ENCODE data around the gene MUSK. TPM values are rescaled to one million over a fixed set of nuclear protein-coding genes. Genes with fewer than 3 reads are reported as not detected.
"Not testable (repeated sequence)": the region's sequence is repeated elsewhere in the genome, so short reads cannot be mapped to it uniquely, and the experiment has no call there.

The MUSK gene
- total and polyA plus RNA-seq, 2 donors (not counting 3 experiments of a cell fraction or from before 2014, with no cell fraction given), result 0.08 TPM; not detected in 1

DNA sequence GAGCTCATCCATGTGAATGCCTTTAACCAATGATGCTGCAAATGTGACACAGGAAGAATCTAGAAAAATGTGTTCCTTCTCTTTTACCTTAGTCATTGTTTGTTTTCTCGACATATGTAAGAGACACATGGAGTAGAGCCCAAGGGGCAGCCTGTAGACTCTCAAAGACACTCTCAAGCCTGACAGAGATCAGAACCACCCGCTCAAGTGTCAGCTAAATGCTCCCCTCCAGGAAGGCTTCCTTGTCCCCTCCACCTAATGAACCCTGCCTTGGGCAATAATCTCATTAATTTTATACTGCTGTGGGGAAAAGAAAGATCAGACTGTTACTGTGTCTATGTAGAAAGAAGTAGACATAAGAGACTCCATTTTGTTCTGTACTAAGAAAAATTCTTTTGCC, 157.4 kb downstream of the MUSK start:
- no peak for FAIRE-seq
- ChIA-PET POLR2A (no interaction called here), CTCF (no interaction called here)
- Histone ChIP-seq H3K36me3 (ENCODE audit: control insufficient read depth in 2 of 2, extremely low read depth in 1 of 2, insufficient read depth in 2 of 2, low read length in 2 of 2) (no peaks in the 10 kb centered on the region), H3K27ac (ENCODE audit: insufficient read depth, low read depth, low read length) (no peak overlapping the region), H3K9me1 (replicated peaks; ENCODE audit: control insufficient read depth, extremely low read depth, insufficient read depth, low read length) (no peaks in the 10 kb centered on the region), H3K9ac (replicated peaks; ENCODE audit: extremely low read depth, insufficient read depth, low read length) (no peak overlapping the region), H3K27me3 (ENCODE audit: control insufficient read depth in 2 of 2, insufficient read depth in 2 of 2, low read length in 2 of 2) (no peaks in the 10 kb centered on the region), H3K9me3 (replicated peaks; ENCODE audit: control insufficient read depth, insufficient read depth, low read length) (no peaks in the 10 kb centered on the region), H3K4me3 (replicated peaks in 1 of 3; ENCODE audit: insufficient read depth in 1 of 3, low read depth in 1 of 3, low read length in 3 of 3) (no peak overlapping the region), H3K79me2 (ENCODE audit: control insufficient read depth, insufficient read depth, low read length) (no peaks in the 10 kb centered on the region), H4K20me1 (replicated peaks; ENCODE audit: control insufficient read depth, extremely low read depth, insufficient read depth, low read length) (no peaks in the 10 kb centered on the region), H3K4me1 (ENCODE audit: control insufficient read depth, extremely low read depth, insufficient read depth, low read length) (no peaks in the 10 kb centered on the region), H3K4me2 (ENCODE audit: insufficient read depth, low read length) (no peak overlapping the region), H2AFZ (ENCODE audit: low read depth, low read length) (no peak overlapping the region)
- dilution Hi-C loops (cut with MboI; ENCODE audit: extremely low pct_ligation_motif_present, low sequenced_read_pairs), result no loop called here
- TF ChIP-seq MAX (IDR thresholded peaks at IDR 0.05; ENCODE audit: insufficient read depth, insufficient read length) (no peak), GATA2 (IDR thresholded peaks at IDR 0.05; ENCODE audit: insufficient read depth, insufficient read length, low read depth, low read length) (no peak), FOS (IDR thresholded peaks at IDR 0.05; ENCODE audit: borderline replicate concordance, insufficient read depth, low read length) (no peak), CTCF (IDR thresholded peaks at IDR 0.05; ENCODE audit: extremely low read depth in 1 of 2, insufficient read depth in 1 of 2, low read depth in 1 of 2, low read length in 2 of 2) (no peak), MYC (IDR thresholded peaks at IDR 0.05; ENCODE audit: low read depth, low read length) (no peak), EZH2 (IDR thresholded peaks at IDR 0.05; ENCODE audit: borderline replicate concordance, low read depth, low read length, severe bottlenecking) (no peak), POLR2A (IDR thresholded peaks at IDR 0.05; ENCODE audit: low read depth, low read length) (no peak), JUN (IDR thresholded peaks at IDR 0.05; ENCODE audit: borderline replicate concordance, insufficient read depth, insufficient read length, low read depth) (no peak)
- intact Hi-C loops (cut with micrococcal nuclease), result no loop called here
- BruUV-seq (replicated peaks), result no TSS peak
- no peak for DNase-seq (ENCODE audit: low read depth, low spot score)

GRCh38 chr9:110826400-110826799, 157.8 kb downstream of the MUSK start:
- CTCF ChIA-PET; BruUV-seq (replicated peaks); intact Hi-C loops (cut with micrococcal nuclease); H3K9ac ChIP-seq (replicated peaks; ENCODE audit: extremely low read depth, insufficient read depth, low read length); H3K9me1 ChIP-seq (replicated peaks; ENCODE audit: control insufficient read depth, extremely low read depth, insufficient read depth, low read length); H2AFZ ChIP-seq (ENCODE audit: low read depth, low read length); dilution Hi-C loops (cut with MboI; ENCODE audit: extremely low pct_ligation_motif_present, low sequenced_read_pairs); DNase-seq (ENCODE audit: low read depth, low spot score); H3K36me3 ChIP-seq (ENCODE audit: control insufficient read depth in 2 of 2, extremely low read depth in 1 of 2, insufficient read depth in 2 of 2, low read length in 2 of 2); H3K4me3 ChIP-seq (replicated peaks in 1 of 3; ENCODE audit: insufficient read depth in 1 of 3, low read depth in 1 of 3, low read length in 3 of 3); POLR2A ChIA-PET; H3K27me3 ChIP-seq (ENCODE audit: control insufficient read depth in 2 of 2, insufficient read depth in 2 of 2, low read length in 2 of 2); H3K4me1 ChIP-seq (ENCODE audit: control insufficient read depth, extremely low read depth, insufficient read depth, low read length); H3K4me2 ChIP-seq (ENCODE audit: insufficient read depth, low read length); H4K20me1 ChIP-seq (replicated peaks; ENCODE audit: control insufficient read depth, extremely low read depth, insufficient read depth, low read length); H3K79me2 ChIP-seq (ENCODE audit: control insufficient read depth, insufficient read depth, low read length); H3K9me3 ChIP-seq (replicated peaks; ENCODE audit: control insufficient read depth, insufficient read depth, low read length); FAIRE-seq; H3K27ac ChIP-seq (ENCODE audit: insufficient read depth, low read depth, low read length): not testable (repeated sequence)

All from endothelial cell of umbilical vein (primary cell).